Non-pigmented ciliary epithelial cell (primary cell): ENCODE results near the gene OTUD4.
A peak's percentile ranks its signal among the peaks of the same experiment; 100 is the strongest.

Experiments
- DNase-seq: peaks from one replicate; pipeline ENCODE4 v3.0.0-alpha.2; 2010; ENCODE audit warnings: low read depth

Gene OTUD4

DNA sequence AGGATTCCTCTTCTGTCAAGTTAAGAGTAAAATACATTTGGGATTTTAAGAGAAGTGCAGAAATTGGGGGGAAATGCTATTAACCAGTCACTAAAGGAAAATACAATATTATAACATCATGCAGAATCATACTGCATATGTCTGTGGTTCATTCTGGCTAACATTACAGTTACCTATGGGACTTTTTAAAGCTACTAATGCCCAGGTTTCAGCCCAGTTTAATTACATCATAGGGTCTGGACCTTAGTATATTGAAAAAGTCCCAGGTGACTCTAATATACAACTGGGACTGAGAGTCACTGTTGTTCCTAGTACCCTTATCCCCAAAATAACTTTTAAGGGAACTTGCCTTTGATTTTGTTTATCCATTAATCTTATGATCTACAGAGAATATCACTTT lies 72.3 kb downstream of the OTUD4 start:
- DNase-seq = no peak

- DNase-seq = no peak
Observed at GRCh38 chr4:145107126-145107525, 73.3 kb downstream of the OTUD4 start.

GRCh38 chr4:145103496-145103895 lies 76.9 kb downstream of the OTUD4 start:
- no peak for DNase-seq

DNA sequence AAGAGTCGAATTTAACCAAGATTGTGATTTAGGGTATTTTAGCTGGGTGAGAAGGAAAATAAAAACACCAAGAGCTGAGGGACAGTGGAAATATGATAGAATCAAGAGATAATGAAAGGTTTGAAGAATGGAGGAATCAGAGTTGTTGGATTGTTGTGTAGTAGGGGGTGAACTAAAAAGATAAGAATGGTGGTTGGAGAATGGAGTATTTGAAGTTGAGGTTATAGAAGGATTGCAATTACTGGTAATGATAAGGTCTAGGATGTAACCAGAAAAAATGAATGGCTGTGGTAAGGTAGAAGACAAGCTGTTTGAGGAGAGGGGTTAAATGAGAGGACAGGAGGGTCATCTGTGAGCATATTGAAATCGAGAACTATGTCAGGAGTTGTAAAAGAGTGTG lies 77.8 kb downstream of the OTUD4 start:
- DNase-seq = no peak

- no peak for DNase-seq
Observed at GRCh38 chr4:145101091-145101490, 79.3 kb downstream of the OTUD4 start.

DNA sequence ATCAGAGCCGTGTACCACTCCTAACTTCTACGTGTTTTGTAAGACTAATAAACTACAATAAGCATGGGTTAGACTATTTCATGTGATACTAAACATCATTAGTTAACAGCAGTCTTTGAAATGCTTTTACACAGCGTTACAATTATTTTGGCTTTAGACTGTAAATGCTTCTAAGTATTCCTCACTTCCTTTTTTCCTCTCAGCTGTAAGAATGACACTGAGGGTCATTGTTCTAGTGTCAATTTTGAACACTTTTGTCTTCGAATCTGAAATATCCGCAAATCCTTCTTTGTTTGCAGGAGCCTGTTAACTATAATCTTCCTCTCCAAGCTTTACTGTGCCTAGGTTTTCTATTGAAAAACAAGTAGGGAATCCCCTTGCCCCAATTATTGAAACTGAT lies 80.7 kb downstream of the OTUD4 start:
- DNase-seq = no peak

GRCh38 chr4:145098675-145099037 lies 81.7 kb downstream of the OTUD4 start:
- DNase-seq = peak; percentile 24

DNA sequence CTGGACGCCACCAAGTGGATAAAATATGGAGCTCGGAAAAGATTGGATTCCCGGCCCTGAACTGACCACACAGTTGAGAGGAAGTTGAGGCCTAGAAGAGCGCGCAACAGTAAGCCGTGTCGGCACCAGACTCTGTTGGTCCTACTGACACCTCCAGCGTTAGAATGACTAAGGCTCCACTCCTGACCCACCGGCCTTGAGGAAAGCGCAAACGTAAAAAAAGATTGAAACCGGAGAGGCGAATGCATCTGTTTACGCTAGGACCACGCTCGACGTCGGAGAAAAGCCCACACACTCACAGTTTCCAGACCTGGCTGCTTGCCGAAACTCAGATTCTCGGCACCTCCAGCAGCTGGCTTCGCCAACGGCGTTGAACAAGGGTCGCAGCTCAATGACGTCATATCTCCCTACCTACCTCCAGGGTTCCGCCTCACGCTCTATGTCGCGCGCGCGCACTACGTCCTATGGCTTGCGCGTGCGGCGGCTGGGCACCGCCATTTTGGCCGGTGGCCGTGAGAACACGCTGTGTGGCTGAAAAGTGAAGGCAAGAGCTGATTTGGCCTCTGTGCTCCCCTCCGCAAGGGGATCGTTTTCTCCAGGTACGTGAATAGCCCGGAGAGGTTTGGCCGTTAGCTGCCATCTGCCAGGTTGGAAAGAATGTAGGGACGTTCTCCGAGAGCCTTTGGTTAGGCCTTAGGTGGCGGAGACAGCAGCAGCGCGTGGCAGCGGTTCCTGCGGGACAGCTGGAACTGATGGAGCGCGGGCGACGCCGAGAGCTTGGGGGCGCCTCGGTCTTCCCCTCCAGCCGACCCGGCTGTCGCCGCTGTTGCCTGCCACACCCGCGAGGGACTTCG lies 82.3 kb downstream of the OTUD4 start, which contains the start of the genes ABCE1 and ANAPC10:
ABCE1 (plus strand) TSS at position 491 of the 854 bp plus-strand sequence. CDS start 6,102 bp downstream, outside the sequence.
ANAPC10 (minus strand) TSS at position 376 of the 854 bp plus-strand sequence. CDS start 2,097 bp downstream, outside the sequence.
- peak; percentile 91 for DNase-seq

DNA sequence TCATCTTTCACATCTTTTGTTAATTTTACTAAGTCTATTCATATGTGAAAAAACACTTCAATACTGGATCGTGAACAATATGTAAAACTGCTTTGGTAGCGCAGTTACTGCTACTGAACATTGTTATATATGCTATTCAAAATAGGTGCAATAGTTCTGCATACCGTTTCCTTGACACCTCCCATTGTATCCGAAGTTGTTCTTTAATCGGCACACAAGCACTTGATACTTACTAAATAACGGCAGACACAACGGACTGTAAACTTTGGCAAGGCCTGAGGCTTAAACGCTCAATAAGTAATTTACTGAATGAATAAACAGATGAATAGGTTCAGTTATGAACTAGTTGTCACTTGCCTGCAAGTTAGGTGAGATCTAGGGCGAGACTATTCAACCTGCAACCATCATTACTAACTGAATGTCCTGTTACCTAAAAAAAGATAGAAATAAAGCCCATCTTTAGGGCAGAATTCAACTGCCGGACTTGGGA lies 83.0 kb downstream of the OTUD4 start:
- no peak for DNase-seq

DNA sequence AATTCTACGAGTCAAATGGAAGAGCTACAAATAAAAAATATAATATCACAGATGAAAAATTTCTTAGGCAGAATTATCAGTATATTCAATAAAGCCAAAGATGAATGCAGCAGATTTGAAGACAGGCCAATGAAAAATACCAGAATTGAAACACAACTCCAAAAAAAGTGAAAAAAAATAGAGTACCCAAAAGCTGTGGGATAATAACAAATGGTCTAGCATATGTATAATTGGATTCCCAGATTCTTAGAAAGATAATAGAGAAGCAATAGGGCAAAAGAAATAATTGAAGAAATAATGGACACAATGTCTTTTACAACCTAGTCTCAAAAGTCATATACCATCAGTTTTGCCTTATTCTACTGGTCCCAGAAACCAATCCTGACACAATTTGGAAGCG lies 86.8 kb downstream of the OTUD4 start:
- DNase-seq = no peak

GRCh38 chr4:145090380-145090779 lies 90.0 kb downstream of the OTUD4 start:
- DNase-seq = no peak

- DNase-seq = peak; percentile 60
Observed at GRCh38 chr4:145083891-145084605, 96.3 kb downstream of the OTUD4 start.
